Measurements from ENCODE around the gene C11orf68. TPM values are rescaled to one million over a fixed set of nuclear protein-coding genes. Genes with fewer than 3 reads are reported as not detected.

Gene C11orf68
- total and polyA plus RNA-seq, 2 of the 8 experiments (the other 6 are each of a cell fraction or from before 2014, with no cell fraction given), result 24.0 to 51.2 TPM

GRCh38 chr11:65918211-65919140, at the start of gene C11orf68 (continued):
- TF ChIP-seq EP300 (IDR thresholded peaks at IDR 0.05; ENCODE audit: borderline replicate concordance in 1 of 2, low read depth in 2 of 2, low read length in 2 of 2), result no peak
- TF ChIP-seq POLR2AphosphoS5 (IDR thresholded peaks at IDR 0.05; ENCODE audit: low read depth, low read length), result no peak
- TF ChIP-seq ASH2L (IDR thresholded peaks at IDR 0.05; ENCODE audit: low read length), result peak; percentile 8
- TF ChIP-seq SP4 (IDR thresholded peaks at IDR 0.05; ENCODE audit: low read length), result no peak
- peak in 1 of 2 experiments; percentile 43 for TF ChIP-seq POLR2A (IDR thresholded peaks at IDR 0.05; ENCODE audit: control extremely low read depth in 1 of 2, low read depth in 2 of 2, low read length in 2 of 2)
- peak; percentile 84 for TF ChIP-seq PHF8 (conservative IDR thresholded peaks at IDR 0.05; ENCODE audit: low read depth, low read length)
- TF ChIP-seq CHD7 (IDR thresholded peaks at IDR 0.05; ENCODE audit: insufficient replicate concordance, low read length), result no peak
- no peak for TF ChIP-seq CTBP2 (IDR thresholded peaks at IDR 0.05; ENCODE audit: borderline replicate concordance, insufficient read depth, insufficient read length, low read length)
- TF ChIP-seq RXRA (IDR thresholded peaks at IDR 0.05; ENCODE audit: insufficient read depth, low read depth, low read length), result no peak
